Thoracic aorta (tissue), 2 donors: ENCODE measurements around the gene PSMG3. TPM values are rescaled to one million over a fixed set of nuclear protein-coding genes. Genes with fewer than 3 reads are reported as not detected.
"Not testable (repeated sequence)": the region's sequence is repeated elsewhere in the genome, so short reads cannot be mapped to it uniquely, and the experiment has no call there.

Experiments used
- ATAC-seq: fragments of 150-250 bp; one replicate; pipeline ENCODE4 v1.8.0; 2017; ENCODE audit warnings: low read depth; ENCODE audit not compliant: insufficient number of reproducible peaks, low FRiP score
- DNase-seq: peaks from one replicate; pipeline ENCODE4 v3.0.0-alpha.2; 2020; ENCODE audit warnings: low spot score
- H3K27ac ChIP-seq, 2 donors: fragments of 200-600 bp; sonication (generic); 1 replicate in 1 of 2; 2 replicates in 1 of 2; pipeline ENCODE4 v1.5.1; 2016; ENCODE audit warnings: mild to moderate bottlenecking in 2 of 2, moderate library complexity in 2 of 2
- H3K27me3 ChIP-seq: fragments of 200-600 bp; sonication (generic); replicated peaks from 2 replicates; pipeline ENCODE4 v1.6.0; 2016; ENCODE audit warnings: mild to moderate bottlenecking; ENCODE audit not compliant: insufficient read depth
- H3K36me3 ChIP-seq: fragments of 200-600 bp; sonication (generic); one replicate; pipeline ENCODE4 v1.5.1; 2016
- H3K4me1 ChIP-seq, 2 donors: fragments of 200-600 bp; sonication (generic); 1 replicate in 1 of 2; 2 replicates in 1 of 2; pipeline versions ENCODE4 v1.5.1 to v1.6.0; 2016; ENCODE audit warnings: low read depth in 2 of 2, mild to moderate bottlenecking in 1 of 2; ENCODE audit not compliant: control insufficient read depth in 1 of 2
- H3K4me3 ChIP-seq: fragments of 200-600 bp; sonication (generic); 2 replicates; pipeline ENCODE4 v1.5.1; 2016; ENCODE audit warnings: mild to moderate bottlenecking
- H3K9me3 ChIP-seq: fragments of 200-600 bp; sonication (generic); 2 replicates; pipeline ENCODE4 v1.5.1; 2016
- CTCF ChIP-seq: fragments of 200-600 bp; sonication (generic); IDR thresholded peaks from one replicate; pipeline ENCODE4 v1.5.1; 2019; ENCODE audit warnings: antibody characterized with exemption
- total RNA-seq, 2 donors: library from RNA; depleted of rRNA; stranded (reverse); fragments of >200 nt; gene quantifications; one replicate each; pipeline versions ENCODE4 v1.1.0 to v1.2.3, GENCODE V29; 2016

Gene PSMG3
- total RNA-seq, 2 donors from 2014 or later = 30.9 to 40.4 TPM

DNA sequence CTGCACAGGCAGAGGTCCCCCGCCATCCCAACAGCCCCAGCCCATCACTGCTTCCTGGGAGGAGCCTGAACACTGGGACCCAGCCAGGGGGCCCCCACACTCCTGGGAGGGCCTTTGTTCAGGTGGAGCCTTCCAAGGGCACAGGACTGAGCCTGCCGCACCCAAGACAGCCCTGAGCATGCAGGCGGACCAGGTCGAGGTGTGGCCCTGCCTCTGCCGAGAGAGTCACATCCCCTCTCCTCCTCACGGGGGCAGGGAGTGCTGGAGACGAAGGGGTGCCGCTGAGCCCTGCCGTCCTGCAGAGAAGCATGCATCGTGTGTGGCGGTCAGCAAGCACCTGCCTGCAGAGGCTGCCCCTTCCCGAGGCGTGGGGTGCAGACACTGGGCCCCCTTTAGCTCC lies 46.6 kb downstream of the PSMG3 start:
- Histone ChIP-seq H3K4me1 (peaks cover 0 to 8% of the 10 kb centered on the region in 2 donors), H3K36me3 (no peaks in the 10 kb centered on the region), H3K9me3 (no peaks in the 10 kb centered on the region), H3K27me3 (no peaks in the 10 kb centered on the region), H3K4me3 (no peak overlapping the region), H3K27ac (no peak overlapping the region)
- TF ChIP-seq CTCF = no peak
- DNase-seq (no peak), ATAC-seq (no peak)

DNA sequence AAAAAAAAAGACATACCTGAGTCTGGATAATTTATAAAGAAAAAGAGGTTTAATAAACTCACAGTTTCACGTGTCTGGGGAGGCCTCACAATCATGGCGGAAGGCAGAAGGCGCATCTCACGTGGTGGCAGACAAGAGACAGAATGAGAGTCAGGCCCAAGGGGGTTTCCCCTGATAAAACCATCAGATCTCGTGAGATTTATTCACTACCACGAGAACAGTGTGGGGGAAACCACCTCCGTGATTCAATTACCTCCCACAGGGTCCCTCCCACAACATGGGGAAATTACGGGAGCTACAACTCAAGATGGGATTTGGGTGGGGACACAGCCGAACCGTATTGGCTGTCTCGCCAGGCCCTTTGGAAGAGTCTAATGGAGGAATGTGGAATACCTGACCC lies 48.4 kb downstream of the PSMG3 start:
- no peak for ATAC-seq
- no peaks in the 10 kb centered on the region for H3K9me3 ChIP-seq
- TF ChIP-seq CTCF = no peak
- no peak overlapping the region for H3K4me3 ChIP-seq
- DNase-seq = no peak
- no peaks in the 10 kb centered on the region for H3K36me3 ChIP-seq
- H3K27me3 ChIP-seq = no peaks in the 10 kb centered on the region
- H3K27ac ChIP-seq = no peak overlapping the region
- peaks cover 0 to 8% of the 10 kb centered on the region in 2 donors for H3K4me1 ChIP-seq

DNA sequence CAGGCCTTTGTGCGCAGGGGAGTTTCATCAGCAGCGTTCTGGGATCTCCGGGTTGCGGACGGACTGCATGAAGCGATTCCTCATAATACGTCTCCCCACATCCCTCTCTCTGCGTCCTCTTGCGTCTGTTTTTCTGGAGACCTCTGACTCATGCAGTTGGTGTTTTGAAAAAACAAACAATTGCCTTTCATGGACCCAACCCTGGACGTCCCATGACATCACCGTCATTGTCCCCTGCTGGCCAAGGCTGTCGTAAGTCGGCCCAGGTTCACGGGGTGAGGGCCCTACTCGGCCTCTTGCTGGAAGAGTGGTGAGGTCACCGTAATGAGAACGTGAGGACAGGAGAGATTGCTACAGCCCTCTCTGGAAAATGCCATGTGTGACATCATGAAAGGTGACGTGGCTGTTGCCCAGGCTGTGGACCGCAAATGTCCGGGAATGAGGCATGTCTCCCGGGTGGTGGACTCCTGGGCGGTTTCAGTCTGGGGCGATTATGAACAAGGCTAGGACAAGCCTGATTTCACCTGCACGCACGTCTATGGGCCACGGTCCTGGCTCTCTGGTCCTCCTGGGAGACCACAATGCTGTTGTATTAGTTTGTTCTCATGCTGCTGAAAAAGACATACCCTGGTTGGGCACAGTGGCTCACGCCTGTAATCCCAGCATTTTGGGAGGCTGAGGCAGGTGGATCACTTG lies 49.1 kb downstream of the PSMG3 start:
- no peak for TF ChIP-seq CTCF
- DNase-seq = no peak
- Histone ChIP-seq H3K9me3 (no peaks in the 10 kb centered on the region), H3K4me3 (no peak overlapping the region), H3K27me3 (no peaks in the 10 kb centered on the region), H3K27ac (peak overlapping the region in 1 of 2 donors; percentile 17), H3K4me1 (peaks cover 0 to 8% of the 10 kb centered on the region in 2 donors), H3K36me3 (no peaks in the 10 kb centered on the region)
- ATAC-seq = peak; percentile 77

- not testable (repeated sequence) for H3K4me3 ChIP-seq, ATAC-seq
These were observed 50.4 kb downstream of the PSMG3 start for GRCh38 chr7:1519322-1519922.

More at GRCh38 chr7:1519322-1519922, 50.4 kb downstream of the PSMG3 start:
- peaks cover 0 to 11% of the 10 kb centered on the region in 2 donors for H3K4me1 ChIP-seq
- H3K9me3 ChIP-seq, H3K27me3 ChIP-seq, DNase-seq, H3K36me3 ChIP-seq, H3K27ac ChIP-seq: not testable (repeated sequence)

Other genes with a start within 250 kb of the PSMG3 start
- gene MICALL2, start 110.6 kb downstream of the PSMG3 start, total RNA-seq = 10 to 100 TPM; 71.7 to 80.0 TPM
- 10 to 100 TPM; 59.8 to 89.6 TPM for gene INTS1, start 65.6 kb downstream of the PSMG3 start, total RNA-seq
- 100 to 1,000 TPM; 111 to 161 TPM for gene MAFK, start 39.3 kb downstream of the PSMG3 start, total RNA-seq
- gene TMEM184A, start 13.8 kb downstream of the PSMG3 start, total RNA-seq = 1 to 10 TPM in 1 of 2 donors, not detected in 1; 1.5 TPM
- under 1 TPM; 0.81 to 0.85 TPM for gene ELFN1, start 100.2 kb upstream of the PSMG3 start, total RNA-seq